Neural progenitor cell (in vitro differentiated cells): ENCODE measurements around the gene QPCTL.

ENCODE experiments used
- EZH2phosphoT487 ChIP-seq: fragments of 200-600 bp; sonication (generic); IDR thresholded peaks from 2 replicates; pipeline ENCODE4 v1.6.1; 2017; ENCODE audit warnings: antibody characterized with exemption
- TF ChIP-seq, protein P1 (sequence below): fragments of 200-600 bp; sonication (generic); IDR thresholded peaks from 2 replicates; pipeline ENCODE4 v1.5.1; 2017; ENCODE audit warnings: antibody characterized with exemption, mild to moderate bottlenecking

- no peak for TF ChIP-seq EZH2phosphoT487
- TF ChIP-seq, protein P1, sequence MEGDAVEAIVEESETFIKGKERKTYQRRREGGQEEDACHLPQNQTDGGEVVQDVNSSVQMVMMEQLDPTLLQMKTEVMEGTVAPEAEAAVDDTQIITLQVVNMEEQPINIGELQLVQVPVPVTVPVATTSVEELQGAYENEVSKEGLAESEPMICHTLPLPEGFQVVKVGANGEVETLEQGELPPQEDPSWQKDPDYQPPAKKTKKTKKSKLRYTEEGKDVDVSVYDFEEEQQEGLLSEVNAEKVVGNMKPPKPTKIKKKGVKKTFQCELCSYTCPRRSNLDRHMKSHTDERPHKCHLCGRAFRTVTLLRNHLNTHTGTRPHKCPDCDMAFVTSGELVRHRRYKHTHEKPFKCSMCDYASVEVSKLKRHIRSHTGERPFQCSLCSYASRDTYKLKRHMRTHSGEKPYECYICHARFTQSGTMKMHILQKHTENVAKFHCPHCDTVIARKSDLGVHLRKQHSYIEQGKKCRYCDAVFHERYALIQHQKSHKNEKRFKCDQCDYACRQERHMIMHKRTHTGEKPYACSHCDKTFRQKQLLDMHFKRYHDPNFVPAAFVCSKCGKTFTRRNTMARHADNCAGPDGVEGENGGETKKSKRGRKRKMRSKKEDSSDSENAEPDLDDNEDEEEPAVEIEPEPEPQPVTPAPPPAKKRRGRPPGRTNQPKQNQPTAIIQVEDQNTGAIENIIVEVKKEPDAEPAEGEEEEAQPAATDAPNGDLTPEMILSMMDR: no peak
Measured at GRCh38 chr19:45645631-45646344, 46.7 kb upstream of the QPCTL start.
